ENCODE measurements around the gene RAD51B.

DNA sequence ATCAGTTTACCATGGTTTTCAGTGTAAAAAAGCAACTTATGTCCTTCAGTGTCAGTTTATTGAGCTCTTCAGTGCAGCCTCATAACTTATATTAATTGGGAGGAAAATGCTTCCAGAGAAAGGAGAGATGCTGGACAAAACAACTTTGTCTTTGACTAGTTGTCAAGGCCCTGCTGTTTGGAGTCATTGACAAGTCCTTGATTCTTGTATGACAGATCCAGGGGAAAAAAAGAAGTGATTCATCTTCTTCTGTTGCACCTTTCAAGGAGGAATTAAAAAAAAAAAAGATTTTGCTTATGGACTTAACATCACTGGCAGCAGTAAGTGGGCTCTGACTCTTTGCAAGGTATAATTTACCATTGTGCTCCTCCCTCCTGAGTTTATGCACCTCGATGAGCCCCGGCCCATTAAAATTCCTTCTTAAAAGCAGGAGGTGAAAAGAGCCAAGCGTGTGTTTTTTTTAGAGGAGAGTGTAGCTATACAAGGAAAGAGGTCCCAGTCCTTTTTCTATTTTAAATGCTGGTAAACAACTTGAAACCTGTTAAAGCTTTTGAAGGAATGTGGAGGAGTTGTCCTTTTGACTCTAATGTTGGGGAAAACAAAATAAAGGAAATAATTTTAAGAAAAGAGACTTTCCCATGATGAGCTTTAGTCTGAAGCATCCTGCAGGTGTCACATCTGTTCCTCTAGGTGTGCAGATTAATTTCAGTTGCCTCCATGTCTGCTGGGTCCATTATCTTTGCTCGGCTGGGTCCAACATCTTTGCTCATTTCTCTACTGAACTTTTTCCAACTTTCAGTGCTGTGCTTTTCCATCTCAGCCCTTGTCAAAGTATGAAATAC is 431.6 kb downstream of the RAD51B start:
- TF ChIP-seq, protein P1, sequence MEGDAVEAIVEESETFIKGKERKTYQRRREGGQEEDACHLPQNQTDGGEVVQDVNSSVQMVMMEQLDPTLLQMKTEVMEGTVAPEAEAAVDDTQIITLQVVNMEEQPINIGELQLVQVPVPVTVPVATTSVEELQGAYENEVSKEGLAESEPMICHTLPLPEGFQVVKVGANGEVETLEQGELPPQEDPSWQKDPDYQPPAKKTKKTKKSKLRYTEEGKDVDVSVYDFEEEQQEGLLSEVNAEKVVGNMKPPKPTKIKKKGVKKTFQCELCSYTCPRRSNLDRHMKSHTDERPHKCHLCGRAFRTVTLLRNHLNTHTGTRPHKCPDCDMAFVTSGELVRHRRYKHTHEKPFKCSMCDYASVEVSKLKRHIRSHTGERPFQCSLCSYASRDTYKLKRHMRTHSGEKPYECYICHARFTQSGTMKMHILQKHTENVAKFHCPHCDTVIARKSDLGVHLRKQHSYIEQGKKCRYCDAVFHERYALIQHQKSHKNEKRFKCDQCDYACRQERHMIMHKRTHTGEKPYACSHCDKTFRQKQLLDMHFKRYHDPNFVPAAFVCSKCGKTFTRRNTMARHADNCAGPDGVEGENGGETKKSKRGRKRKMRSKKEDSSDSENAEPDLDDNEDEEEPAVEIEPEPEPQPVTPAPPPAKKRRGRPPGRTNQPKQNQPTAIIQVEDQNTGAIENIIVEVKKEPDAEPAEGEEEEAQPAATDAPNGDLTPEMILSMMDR (IDR thresholded peaks at IDR 0.05), result peak in 1 of 4 donors; percentile 13
- TF ChIP-seq POLR2A (IDR thresholded peaks at IDR 0.05), result no peak
